GM12801 (cell line): ENCODE measurements around the gene TMEM9.

Experiments
- TF ChIP-seq, protein P1 (sequence below): IDR thresholded peaks from one replicate; pipeline ENCODE4 v1.5.1; 2011; ENCODE audit warnings: control low read depth; ENCODE audit not compliant: insufficient read length; ENCODE audit errors: extremely low read depth

The TMEM9 gene

DNA sequence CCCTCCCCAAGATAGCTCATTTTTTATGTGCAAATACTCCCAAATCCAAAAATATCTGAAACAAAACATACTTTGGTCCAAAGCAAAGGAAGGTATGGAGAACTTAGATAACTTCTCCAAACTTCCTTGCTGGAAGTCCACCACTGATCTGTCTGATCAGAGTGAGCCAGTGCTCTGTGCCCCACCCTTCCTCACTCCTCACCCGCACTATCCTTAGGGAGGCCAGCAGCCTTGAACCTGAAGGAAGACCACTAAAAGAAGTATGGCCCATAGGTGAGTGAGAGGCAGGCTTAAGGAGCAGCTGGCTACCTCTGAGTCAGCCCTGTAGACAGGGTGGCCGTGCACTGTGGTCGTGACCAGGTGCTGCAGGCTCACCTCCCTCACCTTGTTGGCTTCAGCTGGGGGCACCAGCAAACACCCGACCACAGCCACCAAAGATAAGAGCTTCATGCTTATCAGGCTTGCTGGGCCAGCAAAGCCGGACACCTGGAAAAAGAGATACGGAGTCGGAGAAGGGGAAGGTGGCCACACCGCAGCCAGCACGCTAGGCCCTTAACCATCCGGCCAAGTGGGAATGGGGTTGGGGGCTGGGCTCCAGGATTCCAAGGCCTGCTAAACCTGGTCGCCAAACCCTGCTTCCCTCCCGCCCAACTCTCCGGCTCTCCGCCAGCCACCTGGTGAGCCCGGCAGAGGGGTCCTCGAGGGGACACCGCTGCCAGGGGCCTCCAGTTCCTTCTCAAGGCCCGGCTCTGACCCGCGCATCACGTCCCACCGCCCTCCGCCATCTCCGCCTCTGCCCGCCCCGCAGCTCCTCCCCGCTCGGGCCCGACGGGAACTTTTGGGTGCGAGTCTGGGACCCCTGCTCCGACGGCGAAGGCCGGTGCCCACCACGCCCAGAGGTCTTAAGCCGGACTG is 543 bp downstream of the TMEM9 start:
- TF ChIP-seq, protein P1, sequence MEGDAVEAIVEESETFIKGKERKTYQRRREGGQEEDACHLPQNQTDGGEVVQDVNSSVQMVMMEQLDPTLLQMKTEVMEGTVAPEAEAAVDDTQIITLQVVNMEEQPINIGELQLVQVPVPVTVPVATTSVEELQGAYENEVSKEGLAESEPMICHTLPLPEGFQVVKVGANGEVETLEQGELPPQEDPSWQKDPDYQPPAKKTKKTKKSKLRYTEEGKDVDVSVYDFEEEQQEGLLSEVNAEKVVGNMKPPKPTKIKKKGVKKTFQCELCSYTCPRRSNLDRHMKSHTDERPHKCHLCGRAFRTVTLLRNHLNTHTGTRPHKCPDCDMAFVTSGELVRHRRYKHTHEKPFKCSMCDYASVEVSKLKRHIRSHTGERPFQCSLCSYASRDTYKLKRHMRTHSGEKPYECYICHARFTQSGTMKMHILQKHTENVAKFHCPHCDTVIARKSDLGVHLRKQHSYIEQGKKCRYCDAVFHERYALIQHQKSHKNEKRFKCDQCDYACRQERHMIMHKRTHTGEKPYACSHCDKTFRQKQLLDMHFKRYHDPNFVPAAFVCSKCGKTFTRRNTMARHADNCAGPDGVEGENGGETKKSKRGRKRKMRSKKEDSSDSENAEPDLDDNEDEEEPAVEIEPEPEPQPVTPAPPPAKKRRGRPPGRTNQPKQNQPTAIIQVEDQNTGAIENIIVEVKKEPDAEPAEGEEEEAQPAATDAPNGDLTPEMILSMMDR, result no peak

DNA sequence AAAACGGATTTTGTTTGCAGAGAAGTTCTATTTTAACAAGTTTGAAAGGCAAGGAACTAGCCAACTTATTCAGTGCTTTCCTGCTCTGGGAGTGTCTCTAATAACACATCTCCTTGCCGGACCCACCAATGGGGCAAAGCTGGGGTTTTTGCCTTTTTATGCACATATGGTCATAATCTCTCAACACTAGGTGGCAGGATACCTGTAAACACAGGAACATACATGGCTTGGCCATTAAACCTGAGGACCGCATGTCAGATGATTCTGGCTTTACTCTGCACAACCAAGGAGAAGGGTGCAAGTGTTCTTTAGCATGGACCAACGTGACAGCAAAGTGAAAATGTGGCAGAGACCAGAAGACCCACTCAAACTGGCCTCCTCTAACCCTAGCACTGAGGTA is 4.9 kb downstream of the TMEM9 start:
- TF ChIP-seq, protein P1, result no peak

DNA sequence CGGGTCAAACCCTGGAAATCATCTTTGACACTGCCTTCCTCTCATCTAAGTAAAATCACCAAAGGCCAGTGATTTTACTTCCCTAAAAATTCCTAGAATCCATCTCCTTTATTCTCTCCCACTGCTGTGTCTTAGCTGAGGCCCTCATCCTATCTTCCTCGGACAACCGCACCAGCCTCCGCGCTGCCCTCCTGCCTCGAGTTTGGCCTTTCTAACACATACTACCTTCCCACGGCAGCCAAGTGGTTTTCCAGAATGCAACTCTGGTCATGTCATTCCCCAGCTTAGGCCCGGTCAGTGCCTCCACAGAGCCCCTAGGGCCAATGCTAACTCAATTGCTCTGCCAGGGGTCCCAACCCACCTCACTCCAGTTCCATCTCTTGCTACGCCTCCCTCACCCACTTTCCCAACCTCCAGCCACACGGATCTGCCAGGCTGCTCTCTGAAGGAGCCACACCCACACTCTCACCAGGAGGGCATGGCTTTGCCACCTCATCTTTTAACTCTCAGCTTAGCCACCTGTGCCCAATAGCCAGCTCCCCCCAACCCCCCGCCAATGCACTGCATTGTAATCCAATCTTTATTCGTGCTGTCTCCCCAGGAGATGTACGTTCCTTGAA is 6.8 kb downstream of the TMEM9 start:
- TF ChIP-seq, protein P1, result no peak

DNA sequence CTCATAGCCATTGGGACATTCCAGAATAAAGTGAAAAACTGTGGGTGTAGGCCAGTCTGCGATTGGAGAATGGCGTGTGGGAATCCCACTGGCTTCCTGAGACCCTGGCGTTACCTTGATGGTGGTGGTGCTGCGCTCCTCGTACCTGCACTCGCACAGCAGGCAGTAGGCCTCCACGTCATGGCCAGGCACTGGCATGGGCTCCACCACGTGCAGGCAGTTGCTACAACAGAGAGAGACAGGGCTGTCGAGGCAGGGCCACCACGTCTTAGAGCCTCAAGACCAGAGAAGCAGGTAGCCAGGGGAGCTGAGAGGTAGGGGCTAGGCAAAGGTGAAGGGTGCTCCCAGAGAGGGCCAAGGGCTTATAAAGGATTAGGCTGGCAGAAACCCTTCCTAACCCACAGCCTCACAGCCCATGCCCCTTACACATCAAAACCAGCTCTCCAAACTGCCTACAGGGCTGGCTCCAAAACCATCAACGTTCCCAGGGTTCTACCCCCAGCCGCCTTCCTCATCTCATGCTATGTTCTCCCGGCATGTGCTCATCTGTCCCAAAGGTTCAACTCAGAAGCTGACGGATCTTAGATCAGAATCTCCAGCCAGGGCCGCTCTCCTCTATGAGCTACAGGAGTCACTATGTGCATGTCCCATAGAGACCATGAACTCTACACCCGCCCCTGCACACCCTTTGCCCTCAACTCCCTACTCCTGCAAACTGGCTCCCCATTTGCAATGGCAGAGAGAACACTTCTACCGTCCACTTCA is 7.5 kb downstream of the TMEM9 start:
- TF ChIP-seq, protein P1, result no peak

DNA sequence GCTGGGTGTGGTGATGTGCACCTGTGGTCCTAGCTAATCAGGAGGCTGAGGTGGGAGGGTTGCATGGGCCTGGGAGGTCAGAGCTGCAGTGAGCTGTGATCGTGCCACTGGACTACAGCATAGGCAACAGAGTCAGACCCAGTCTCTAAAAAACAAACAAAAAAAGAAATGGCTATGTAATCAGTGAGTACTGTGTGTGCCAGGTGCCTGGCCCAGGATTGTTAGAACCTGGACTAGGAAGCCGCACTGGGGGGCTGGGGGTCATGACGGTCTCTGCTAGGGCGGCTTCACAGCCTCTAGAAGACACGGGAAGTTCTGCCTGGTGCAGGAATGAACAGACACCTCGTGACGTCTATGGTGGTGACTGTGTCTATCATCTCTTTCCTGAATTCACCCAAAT is 8.5 kb downstream of the TMEM9 start:
- TF ChIP-seq, protein P1, result no peak

DNA sequence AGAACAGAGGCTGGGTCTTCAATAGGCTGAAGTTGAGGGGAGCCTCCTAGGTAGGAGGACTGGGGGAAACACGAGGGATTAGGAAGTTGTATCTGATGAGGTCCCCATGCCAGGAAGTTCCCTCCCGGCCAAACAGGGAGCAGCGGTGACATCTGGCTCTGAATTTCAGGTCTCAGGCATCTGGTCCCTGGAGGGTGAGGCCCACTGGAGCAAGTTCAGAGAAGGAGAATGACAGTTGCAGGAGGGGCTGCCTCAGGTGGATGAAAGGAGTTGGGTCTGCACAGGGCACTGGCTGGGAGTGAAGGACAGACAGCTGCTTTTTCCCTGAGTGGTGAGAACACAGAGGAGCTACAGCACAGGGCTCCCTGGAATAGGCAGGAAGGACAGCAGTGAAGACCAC is 9.1 kb downstream of the TMEM9 start:
- TF ChIP-seq, protein P1, result no peak

DNA sequence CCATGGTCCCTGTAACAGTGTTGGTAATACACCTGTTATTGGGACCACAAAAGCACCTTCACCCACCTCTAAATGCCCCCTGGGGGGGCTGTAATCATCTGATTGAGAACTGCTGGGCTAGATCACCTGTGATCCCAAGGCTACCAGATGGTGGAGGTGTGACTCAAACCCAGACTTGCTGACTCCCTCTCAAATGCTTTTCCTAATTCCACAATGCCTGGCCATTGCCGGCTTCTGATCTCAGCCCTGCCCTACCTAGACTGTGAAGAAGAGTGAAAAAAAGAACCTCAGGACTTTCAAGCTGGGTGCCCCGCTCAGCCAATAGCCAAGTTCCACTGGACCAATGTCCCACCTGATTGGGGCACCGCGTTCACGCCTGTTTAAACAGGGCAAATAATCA is 9.6 kb downstream of the TMEM9 start:
- TF ChIP-seq, protein P1, result no peak
